ENCODE results near the gene KRR1.
A peak's percentile ranks its signal among the peaks of the same experiment; 100 is the strongest.

The KRR1 gene

GRCh38 chr12:75480469-75480949 lies 30.9 kb downstream of the KRR1 start, which contains the start of gene GLIPR1:
Gene GLIPR1, plus strand, starts transcription at chr12:75480755. Its CDS starts 126 bp downstream, at chr12:75480881.
- Histone ChIP-seq H3K4me1 (ENCODE audit: control insufficient read depth in 5 of 5, insufficient read depth in 5 of 5, low read length in 5 of 5) (peaks cover 0 to 20% (median 10%) of the 10 kb centered on the region in 5 donors), H3K9ac (ENCODE audit: low read length in 5 of 5) (peak within 1 kb of the TSS; percentile 41 to 72 (median 58)), H3K4me3 (ENCODE audit: low read depth in 1 of 5, low read length in 5 of 5) (peak within 1 kb of the TSS; percentile 39 to 69 (median 69))

DNA sequence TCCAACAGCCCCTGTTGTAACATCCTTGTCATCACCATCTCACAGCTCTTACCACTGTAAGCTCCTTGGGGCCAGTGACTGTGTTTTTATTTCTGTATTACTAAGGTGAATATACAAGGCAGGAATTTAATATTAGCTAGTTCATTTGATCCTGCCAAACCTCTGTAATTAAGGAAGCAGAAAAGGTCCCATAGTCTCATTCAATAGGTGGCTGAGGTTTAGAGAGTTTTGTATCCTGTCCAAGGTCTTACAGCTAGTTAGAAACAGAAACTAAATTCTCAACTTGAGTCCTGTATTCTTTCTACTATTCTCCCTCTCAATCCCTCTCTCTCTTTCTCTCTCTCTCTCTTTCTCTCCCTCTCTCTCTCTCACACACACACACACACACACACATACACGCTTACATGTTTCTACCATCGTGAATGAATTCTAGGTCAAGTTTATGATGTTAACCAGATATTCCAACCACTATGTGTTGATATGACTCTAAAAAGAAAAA lies 31.4 kb downstream of the KRR1 start:
- Histone ChIP-seq H3K27me3 (ENCODE audit: control insufficient read depth in 5 of 5, insufficient read depth in 4 of 5, low read length in 5 of 5) (no peaks in the 10 kb centered on the region), H3K4me1 (ENCODE audit: control insufficient read depth in 5 of 5, insufficient read depth in 5 of 5, low read length in 5 of 5) (peaks cover 0 to 20% (median 10%) of the 10 kb centered on the region in 5 donors), H3K9me3 (ENCODE audit: control insufficient read depth in 5 of 5, low read length in 5 of 5) (no peaks in the 10 kb centered on the region), H3K4me3 (ENCODE audit: low read depth in 1 of 5, low read length in 5 of 5) (peak overlapping the region in 4 of 5 donors; percentile 39 to 69 (median 64)), H3K9ac (ENCODE audit: low read length in 5 of 5) (peak overlapping the region in 3 of 5 donors; percentile 41 to 72 (median 48)), H3K36me3 (ENCODE audit: control insufficient read depth in 5 of 5, insufficient read depth in 5 of 5, low read length in 5 of 5) (no peaks in the 10 kb centered on the region), H3K27ac (ENCODE audit: low read depth, low read length) (peak overlapping the region; percentile 81)

More at GRCh38 chr12:75480469-75480949, 30.9 kb downstream of the KRR1 start, which contains the start of gene GLIPR1:
- no peaks in the 10 kb centered on the region for H3K27me3 ChIP-seq (ENCODE audit: control insufficient read depth in 5 of 5, insufficient read depth in 4 of 5, low read length in 5 of 5)
- no peaks in the 10 kb centered on the region for H3K9me3 ChIP-seq (ENCODE audit: control insufficient read depth in 5 of 5, low read length in 5 of 5)
- no peaks in the 10 kb centered on the region for H3K36me3 ChIP-seq (ENCODE audit: control insufficient read depth in 5 of 5, insufficient read depth in 5 of 5, low read length in 5 of 5)
- peak within 1 kb of the TSS; percentile 81 for H3K27ac ChIP-seq (ENCODE audit: low read depth, low read length)

DNA sequence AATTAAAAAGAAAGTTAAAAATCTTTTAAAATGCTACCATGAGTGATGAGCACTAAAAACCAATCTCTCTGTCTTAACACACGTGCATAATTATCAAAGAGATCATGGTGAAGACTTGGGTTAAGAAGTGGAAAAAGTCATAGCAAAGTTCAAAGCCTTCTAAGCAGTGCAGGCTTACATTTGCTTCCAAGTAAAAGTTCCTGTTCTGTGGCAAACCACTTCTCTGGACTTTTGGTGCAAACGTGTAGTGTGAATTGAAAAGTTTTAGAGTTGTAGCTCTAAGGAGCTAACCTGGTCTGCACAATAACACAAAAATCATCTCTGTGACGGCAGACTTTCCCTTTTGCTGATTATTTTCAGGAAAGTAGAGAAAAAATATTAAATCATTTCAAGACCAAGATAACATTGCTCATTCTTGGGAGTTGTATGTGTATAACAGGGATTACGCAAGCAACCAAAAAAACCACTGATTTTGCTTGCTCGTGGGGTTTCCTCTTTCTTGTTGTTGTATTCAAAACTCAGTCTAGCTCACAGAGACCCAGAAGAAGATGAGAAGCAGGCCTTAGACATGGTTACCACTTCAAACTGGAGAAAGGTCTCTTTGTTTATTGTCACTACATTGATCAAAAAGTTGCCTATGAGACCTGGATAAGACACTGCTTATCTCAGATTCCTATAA lies 33.2 kb downstream of the KRR1 start:
- H3K9ac ChIP-seq (ENCODE audit: low read length in 5 of 5), result no peak overlapping the region
- H3K9me3 ChIP-seq (ENCODE audit: control insufficient read depth in 5 of 5, low read length in 5 of 5), result no peaks in the 10 kb centered on the region
- H3K4me3 ChIP-seq (ENCODE audit: low read depth in 1 of 5, low read length in 5 of 5), result no peak overlapping the region
- H3K36me3 ChIP-seq (ENCODE audit: control insufficient read depth in 5 of 5, insufficient read depth in 5 of 5, low read length in 5 of 5), result no peaks in the 10 kb centered on the region
- H3K27ac ChIP-seq (ENCODE audit: low read depth, low read length), result no peak overlapping the region
- H3K4me1 ChIP-seq (ENCODE audit: control insufficient read depth in 5 of 5, insufficient read depth in 5 of 5, low read length in 5 of 5), result peaks cover 0 to 20% (median 10%) of the 10 kb centered on the region in 5 donors
- no peaks in the 10 kb centered on the region for H3K27me3 ChIP-seq (ENCODE audit: control insufficient read depth in 5 of 5, insufficient read depth in 4 of 5, low read length in 5 of 5)

DNA sequence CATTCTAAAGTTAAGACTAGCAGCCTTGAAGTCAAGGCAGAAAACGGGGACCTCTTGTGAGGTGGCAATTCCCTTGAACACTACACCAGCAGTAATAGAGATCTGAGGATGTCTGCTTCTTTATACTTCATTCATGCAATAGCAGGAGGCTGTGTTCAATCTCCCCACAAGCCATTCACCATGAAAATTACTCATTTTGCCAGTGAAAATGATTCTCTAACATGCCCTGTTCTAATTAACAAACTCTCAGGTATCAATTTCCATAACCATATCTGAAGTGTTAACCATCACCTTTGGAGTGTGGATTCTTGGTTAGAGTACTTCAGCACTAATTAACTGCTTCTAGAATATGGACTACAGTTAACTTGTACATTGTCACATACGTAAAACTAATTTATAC lies 34.3 kb downstream of the KRR1 start:
- H3K9me3 ChIP-seq (ENCODE audit: control insufficient read depth in 5 of 5, low read length in 5 of 5), result no peaks in the 10 kb centered on the region
- no peak overlapping the region for H3K9ac ChIP-seq (ENCODE audit: low read length in 5 of 5)
- H3K27ac ChIP-seq (ENCODE audit: low read depth, low read length), result no peak overlapping the region
- peaks cover 0 to 25% (median 10%) of the 10 kb centered on the region in 5 donors for H3K4me1 ChIP-seq (ENCODE audit: control insufficient read depth in 5 of 5, insufficient read depth in 5 of 5, low read length in 5 of 5)
- H3K36me3 ChIP-seq (ENCODE audit: control insufficient read depth in 5 of 5, insufficient read depth in 5 of 5, low read length in 5 of 5), result no peaks in the 10 kb centered on the region
- H3K27me3 ChIP-seq (ENCODE audit: control insufficient read depth in 5 of 5, insufficient read depth in 4 of 5, low read length in 5 of 5), result no peaks in the 10 kb centered on the region
- no peak overlapping the region for H3K4me3 ChIP-seq (ENCODE audit: low read depth in 1 of 5, low read length in 5 of 5)

GRCh38 chr12:75476071-75476470 lies 35.3 kb downstream of the KRR1 start:
- H3K27me3 ChIP-seq (ENCODE audit: control insufficient read depth in 5 of 5, insufficient read depth in 4 of 5, low read length in 5 of 5), result no peaks in the 10 kb centered on the region
- peaks cover 0 to 19% (median 8%) of the 10 kb centered on the region in 5 donors for H3K4me1 ChIP-seq (ENCODE audit: control insufficient read depth in 5 of 5, insufficient read depth in 5 of 5, low read length in 5 of 5)
- H3K9me3 ChIP-seq (ENCODE audit: control insufficient read depth in 5 of 5, low read length in 5 of 5), result no peaks in the 10 kb centered on the region
- H3K27ac ChIP-seq (ENCODE audit: low read depth, low read length), result no peak overlapping the region
- no peak overlapping the region for H3K4me3 ChIP-seq (ENCODE audit: low read depth in 1 of 5, low read length in 5 of 5)
- no peaks in the 10 kb centered on the region for H3K36me3 ChIP-seq (ENCODE audit: control insufficient read depth in 5 of 5, insufficient read depth in 5 of 5, low read length in 5 of 5)
- no peak overlapping the region for H3K9ac ChIP-seq (ENCODE audit: low read length in 5 of 5)

- peaks cover 0 to 7% (median 3%) of the 10 kb centered on the region in 5 donors for H3K4me1 ChIP-seq (ENCODE audit: control insufficient read depth in 5 of 5, insufficient read depth in 5 of 5, low read length in 5 of 5)
- no peaks in the 10 kb centered on the region for H3K9me3 ChIP-seq (ENCODE audit: control insufficient read depth in 5 of 5, low read length in 5 of 5)
- no peaks in the 10 kb centered on the region for H3K36me3 ChIP-seq (ENCODE audit: control insufficient read depth in 5 of 5, insufficient read depth in 5 of 5, low read length in 5 of 5)
- H3K27me3 ChIP-seq (ENCODE audit: control insufficient read depth in 5 of 5, insufficient read depth in 4 of 5, low read length in 5 of 5), result no peaks in the 10 kb centered on the region
- H3K9ac ChIP-seq (ENCODE audit: low read length in 5 of 5), result no peak overlapping the region
- no peak overlapping the region for H3K4me3 ChIP-seq (ENCODE audit: low read depth in 1 of 5, low read length in 5 of 5)
- no peak overlapping the region for H3K27ac ChIP-seq (ENCODE audit: low read depth, low read length)
These were observed 37.3 kb downstream of the KRR1 start for GRCh38 chr12:75474116-75474515.

DNA sequence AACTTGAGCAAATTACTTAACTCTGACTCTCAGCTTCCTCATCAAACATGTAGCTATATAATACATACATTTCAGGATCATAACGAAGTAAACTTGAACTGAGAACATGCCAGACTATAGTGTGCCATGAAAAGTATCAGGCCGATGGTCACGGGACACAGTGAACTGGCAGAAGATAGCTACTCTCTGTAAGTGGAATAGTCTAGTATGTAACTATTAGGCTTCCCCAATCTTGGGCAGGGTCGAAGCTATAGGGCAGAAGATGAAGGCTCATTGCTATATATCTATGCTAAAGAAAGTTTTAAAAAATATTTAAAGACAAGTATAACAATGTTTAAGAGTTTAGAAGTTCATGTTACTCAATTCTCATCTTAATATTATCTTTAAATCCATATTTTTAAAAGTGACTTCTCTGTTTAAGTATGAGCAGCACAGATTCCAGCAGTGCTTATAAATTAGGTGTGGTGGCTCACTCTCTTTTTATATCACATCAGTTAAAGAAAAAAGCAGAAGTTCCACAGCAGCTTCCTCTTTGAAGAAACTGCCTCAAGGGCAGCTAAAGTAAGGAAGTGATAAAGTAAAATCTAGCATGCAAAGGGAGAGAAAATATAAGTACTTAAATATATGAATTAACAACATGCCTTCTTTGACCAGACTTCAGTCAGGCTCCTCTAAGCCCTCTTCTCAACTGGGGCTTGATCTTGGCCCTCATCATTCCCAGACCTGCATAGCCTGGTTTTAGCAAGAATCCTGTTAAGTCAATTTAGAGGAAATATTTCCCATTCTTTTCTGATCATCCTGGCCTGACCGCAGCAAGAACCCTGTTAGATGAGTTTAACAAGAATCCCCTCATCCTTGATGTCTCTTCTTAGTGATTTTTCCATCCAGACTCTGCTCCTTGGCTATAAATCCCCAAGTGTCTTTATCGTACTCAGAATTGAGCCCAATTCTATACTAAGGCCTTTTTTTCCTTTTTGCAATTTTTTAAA lies 39.2 kb downstream of the KRR1 start:
- no peaks in the 10 kb centered on the region for H3K36me3 ChIP-seq (ENCODE audit: control insufficient read depth in 5 of 5, insufficient read depth in 5 of 5, low read length in 5 of 5)
- no peak overlapping the region for H3K9ac ChIP-seq (ENCODE audit: low read length in 5 of 5)
- H3K27me3 ChIP-seq (ENCODE audit: control insufficient read depth in 5 of 5, insufficient read depth in 4 of 5, low read length in 5 of 5), result no peaks in the 10 kb centered on the region
- no peaks in the 10 kb centered on the region for H3K9me3 ChIP-seq (ENCODE audit: control insufficient read depth in 5 of 5, low read length in 5 of 5)
- H3K4me3 ChIP-seq (ENCODE audit: low read depth in 1 of 5, low read length in 5 of 5), result no peak overlapping the region
- no peak overlapping the region for H3K27ac ChIP-seq (ENCODE audit: low read depth, low read length)
- peaks cover 0 to 7% (median 0%) of the 10 kb centered on the region in 5 donors for H3K4me1 ChIP-seq (ENCODE audit: control insufficient read depth in 5 of 5, insufficient read depth in 5 of 5, low read length in 5 of 5)

DNA sequence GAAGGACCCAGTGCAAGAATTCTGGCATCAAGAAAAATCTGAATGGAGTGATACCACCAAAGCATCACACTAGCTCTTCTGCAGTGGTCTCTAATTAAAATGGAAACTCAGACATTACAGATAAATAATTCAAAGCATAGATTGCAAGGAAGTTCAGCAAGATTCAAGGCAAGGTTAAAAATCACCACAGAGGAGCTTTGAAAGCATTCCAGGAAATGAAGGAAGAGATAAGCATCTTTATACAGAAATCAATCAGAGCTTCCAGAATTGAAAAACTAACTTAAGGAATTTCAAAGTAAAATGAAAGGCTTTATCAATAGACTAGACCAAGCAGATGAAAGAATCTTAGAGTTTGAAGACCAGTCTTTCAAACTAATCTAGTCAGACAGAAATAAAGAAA lies 51.2 kb downstream of the KRR1 start:
- H3K36me3 ChIP-seq (ENCODE audit: control insufficient read depth in 5 of 5, insufficient read depth in 5 of 5, low read length in 5 of 5), result no peaks in the 10 kb centered on the region
- H3K27me3 ChIP-seq (ENCODE audit: control insufficient read depth in 5 of 5, insufficient read depth in 4 of 5, low read length in 5 of 5), result no peaks in the 10 kb centered on the region
- no peak overlapping the region for H3K27ac ChIP-seq (ENCODE audit: low read depth, low read length)
- H3K4me3 ChIP-seq (ENCODE audit: low read depth in 1 of 5, low read length in 5 of 5), result no peak overlapping the region
- H3K9ac ChIP-seq (ENCODE audit: low read length in 5 of 5), result no peak overlapping the region
- no peaks in the 10 kb centered on the region for H3K4me1 ChIP-seq (ENCODE audit: control insufficient read depth in 5 of 5, insufficient read depth in 5 of 5, low read length in 5 of 5)
- H3K9me3 ChIP-seq (ENCODE audit: control insufficient read depth in 5 of 5, low read length in 5 of 5), result peaks cover 0 to 20% (median 7%) of the 10 kb centered on the region in 5 donors

- no peaks in the 10 kb centered on the region for H3K4me1 ChIP-seq (ENCODE audit: control insufficient read depth in 5 of 5, insufficient read depth in 5 of 5, low read length in 5 of 5)
- no peak overlapping the region for H3K27ac ChIP-seq (ENCODE audit: low read depth, low read length)
- no peak overlapping the region for H3K4me3 ChIP-seq (ENCODE audit: low read depth in 1 of 5, low read length in 5 of 5)
- no peaks in the 10 kb centered on the region for H3K36me3 ChIP-seq (ENCODE audit: control insufficient read depth in 5 of 5, insufficient read depth in 5 of 5, low read length in 5 of 5)
- no peak overlapping the region for H3K9ac ChIP-seq (ENCODE audit: low read length in 5 of 5)
- no peaks in the 10 kb centered on the region for H3K27me3 ChIP-seq (ENCODE audit: control insufficient read depth in 5 of 5, insufficient read depth in 4 of 5, low read length in 5 of 5)
- peaks cover 0 to 16% (median 6%) of the 10 kb centered on the region in 5 donors for H3K9me3 ChIP-seq (ENCODE audit: control insufficient read depth in 5 of 5, low read length in 5 of 5)
These were observed 51.7 kb downstream of the KRR1 start for GRCh38 chr12:75459755-75460154.
